Measurements from ENCODE around the gene IQCF5.

IQCF5 gene

GRCh38 chr3:51830836-51831385, 44.5 kb downstream of the IQCF5 start:
- H3K4me3 ChIP-seq (ENCODE audit: insufficient read length, low read depth) = no peak overlapping the region
- TF ChIP-seq YY1 (IDR thresholded peaks at IDR 0.05; ENCODE audit: insufficient read depth, insufficient read length) (no peak), SUZ12 (IDR thresholded peaks at IDR 0.05; ENCODE audit: extremely low read depth, insufficient read depth, insufficient read length) (no peak), ZNF274 (IDR thresholded peaks at IDR 0.05; ENCODE audit: low read depth, low read length) (no peak)
- H3K4me1 ChIP-seq (ENCODE audit: insufficient read depth, insufficient read length) = no peaks in the 10 kb centered on the region
- no peak overlapping the region for H3K9ac ChIP-seq (ENCODE audit: insufficient read length, low read depth)
- H3K9me3 ChIP-seq (ENCODE audit: insufficient read depth, low read length) = peaks cover 36% of the 10 kb centered on the region; the same call in 1 of the 2 replicates
- no peaks in the 10 kb centered on the region for H3K36me3 ChIP-seq (ENCODE audit: insufficient read depth, insufficient read length, low read length)
- no peak for DNase-seq (ENCODE audit: low read depth, low spot score)
- no peaks in the 10 kb centered on the region for H3K27me3 ChIP-seq (ENCODE audit: insufficient read depth, insufficient read length)

- Histone ChIP-seq H3K4me1 (ENCODE audit: insufficient read depth, insufficient read length) (no peaks in the 10 kb centered on the region), H3K36me3 (ENCODE audit: insufficient read depth, insufficient read length, low read length) (no peaks in the 10 kb centered on the region), H3K4me3 (ENCODE audit: insufficient read length, low read depth) (no peak overlapping the region), H3K9me3 (ENCODE audit: insufficient read depth, low read length) (peaks cover 36% of the 10 kb centered on the region; the same call in 1 of the 2 replicates), H3K27me3 (ENCODE audit: insufficient read depth, insufficient read length) (no peaks in the 10 kb centered on the region), H3K9ac (ENCODE audit: insufficient read length, low read depth) (no peak overlapping the region)
- DNase-seq (ENCODE audit: low read depth, low spot score) = no peak
- TF ChIP-seq SUZ12 (IDR thresholded peaks at IDR 0.05; ENCODE audit: extremely low read depth, insufficient read depth, insufficient read length) (no peak), YY1 (IDR thresholded peaks at IDR 0.05; ENCODE audit: insufficient read depth, insufficient read length) (no peak), ZNF274 (IDR thresholded peaks at IDR 0.05; ENCODE audit: low read depth, low read length) (no peak)
Observed at GRCh38 chr3:51830345-51830744, 45.1 kb downstream of the IQCF5 start.

DNA sequence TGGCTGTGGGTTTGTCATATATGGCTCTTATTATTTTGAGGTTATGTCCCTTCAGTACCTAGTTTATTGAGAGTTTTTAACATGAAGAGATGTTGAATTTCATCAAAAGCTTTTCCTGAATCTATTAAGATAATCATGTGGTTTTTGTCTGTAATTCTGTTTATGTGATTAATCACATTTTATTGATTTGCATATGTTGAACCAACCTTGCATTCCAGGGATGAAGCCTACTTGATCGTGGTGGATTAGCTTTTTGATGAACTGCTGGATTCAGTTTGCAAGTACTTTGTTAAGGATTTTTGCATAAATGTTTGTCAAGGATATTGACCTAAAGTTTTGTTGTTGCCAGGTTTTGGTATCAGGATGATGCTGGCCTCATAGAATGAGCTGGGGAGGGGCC, 47.1 kb downstream of the IQCF5 start:
- Histone ChIP-seq H3K36me3 (ENCODE audit: insufficient read depth, insufficient read length, low read length) (no peaks in the 10 kb centered on the region), H3K4me1 (ENCODE audit: insufficient read depth, insufficient read length) (no peaks in the 10 kb centered on the region), H3K4me3 (ENCODE audit: insufficient read length, low read depth) (no peak overlapping the region), H3K9me3 (ENCODE audit: insufficient read depth, low read length) (peaks cover 25% of the 10 kb centered on the region; the same call in 1 of the 2 replicates), H3K27me3 (ENCODE audit: insufficient read depth, insufficient read length) (no peaks in the 10 kb centered on the region), H3K9ac (ENCODE audit: insufficient read length, low read depth) (no peak overlapping the region)
- DNase-seq (ENCODE audit: low read depth, low spot score) = no peak
- TF ChIP-seq ZNF274 (IDR thresholded peaks at IDR 0.05; ENCODE audit: low read depth, low read length) = no peak
- no peak for TF ChIP-seq SUZ12 (IDR thresholded peaks at IDR 0.05; ENCODE audit: extremely low read depth, insufficient read depth, insufficient read length)
- TF ChIP-seq YY1 (IDR thresholded peaks at IDR 0.05; ENCODE audit: insufficient read depth, insufficient read length) = no peak
